HepG2 (cell line): ENCODE data around the gene ZNF546. TPM values are rescaled to one million over a fixed set of nuclear protein-coding genes. Genes with fewer than 3 reads are reported as not detected.
"Not testable (repeated sequence)": the region's sequence is repeated elsewhere in the genome, so short reads cannot be mapped to it uniquely, and the experiment has no call there.

Experiments
- ATAC-seq: fragments of 200-7000 bp; cut with Tn5 transposase; 3 replicates; pipeline ENCODE4 v1.9.1; 2020; ENCODE audit warnings: mild to moderate bottlenecking, moderate library complexity
- BruUV-seq: library from RNA; stranded (reverse); fragments of 400-500 nt; replicated peaks from 2 replicates; lab custom pipeline; 2021; lab: Mats Ljungman, UMichigan
- CTCF ChIA-PET: fragments of 300-600 bp; formaldehyde crosslinking; extraction: SDS; loops from one replicate; lab custom pipeline; 2021; ENCODE audit warnings: low total read pairs, inconsistent platforms, low intra/inter-chr PET ratio; lab: Yijun Ruan, JAX
- POLR2A ChIA-PET: fragments of 350-600 bp; sonication (Branson Sonifier 250); formaldehyde crosslinking; loops from one replicate; lab custom pipeline; 2020; ENCODE audit warnings: antibody characterized with exemption, inconsistent platforms; lab: Yijun Ruan, JAX
- DNase-seq: peaks from one replicate; pipeline ENCODE4 v3.0.0-alpha.2; 2015; ENCODE audit warnings: low spot score
- FAIRE-seq: peaks from 3 replicates; lab custom pipeline; 2011; peaks lifted over from hg19 to GRCh38; lab: Jason Lieb, UNC
- H2AFZ ChIP-seq: one replicate; pipeline ENCODE4 v1.6.1; 2011; ENCODE audit warnings: low read length, inconsistent platforms
- H3K27ac ChIP-seq: fragments of 300-600 bp; 3 replicates; pipeline ENCODE4 v1.8.0; 2011; ENCODE audit warnings: mixed run types, mild to moderate bottlenecking, mixed read lengths, low read length, inconsistent platforms; ENCODE audit not compliant: insufficient read depth; ENCODE audit errors: extremely low read length
- H3K27me3 ChIP-seq, 2 experiments: fragments of 200-600 bp in 1 of 2; 2 replicates in 1 of 2; 3 replicates in 1 of 2; pipeline versions ENCODE4 v1.6.0 to v1.8.0; 2011; ENCODE audit warnings: low read length in 2 of 2, mild to moderate bottlenecking in 2 of 2, moderate library complexity in 2 of 2, inconsistent platforms in 1 of 2; ENCODE audit not compliant: insufficient read depth in 2 of 2, control insufficient read depth in 1 of 2
- H3K36me3 ChIP-seq, 2 experiments: fragments of 200-600 bp in 1 of 2; replicated peaks in 1 of 2; 2 replicates in 1 of 2; 3 replicates in 1 of 2; pipeline versions ENCODE4 v1.5.1 to v1.8.0; 2011; ENCODE audit warnings: low read length in 2 of 2, inconsistent platforms in 1 of 2; ENCODE audit not compliant: insufficient read depth in 2 of 2, control insufficient read depth in 1 of 2
- H3K4me1 ChIP-seq: 2 replicates; pipeline ENCODE4 v1.5.1; 2012; ENCODE audit warnings: low read length, inconsistent platforms; ENCODE audit not compliant: insufficient read depth
- H3K4me2 ChIP-seq: 2 replicates; pipeline ENCODE4 v1.6.0; 2011; ENCODE audit warnings: low read depth, low read length, inconsistent platforms
- H3K4me3 ChIP-seq, 3 experiments: fragments of 200-600 bp in 1 of 3; sonication (generic), shearing (Covaris generic) in 1 of 3; replicated peaks in 1 of 3; 2 replicates each; pipeline ENCODE4 v1.5.1; 2011 to 2016; ENCODE audit warnings: low read length in 3 of 3, inconsistent platforms in 2 of 3, low read depth in 2 of 3, mild to moderate bottlenecking in 2 of 3, control low read depth in 1 of 3, mixed read lengths in 1 of 3; ENCODE audit not compliant: insufficient read depth in 1 of 3
- H3K79me2 ChIP-seq: one replicate; pipeline ENCODE4 v1.6.1; 2011; ENCODE audit warnings: low read length, inconsistent platforms; ENCODE audit not compliant: insufficient read depth
- H3K9ac ChIP-seq: 2 replicates; pipeline ENCODE4 v1.6.0; 2011; ENCODE audit warnings: mild to moderate bottlenecking, low read depth, low read length, inconsistent platforms; ENCODE audit not compliant: insufficient read depth
- H3K9me3 ChIP-seq: 2 replicates; pipeline ENCODE4 v1.5.1; 2012; ENCODE audit warnings: mild to moderate bottlenecking, low read length
- H4K20me1 ChIP-seq: 2 replicates; pipeline ENCODE4 v1.6.0; 2011; ENCODE audit warnings: inconsistent platforms, mild to moderate bottlenecking, low read length, moderate library complexity; ENCODE audit not compliant: insufficient read depth
- WGBS: methylation state at CpG from one replicate; pipeline ENCODE4 v1.1.6; 2017; ENCODE audit warnings: low lambda C conversion rate; 5-methylcytosine and 5-hydroxymethylcytosine counted together
- in situ Hi-C: cut with HindIII; loops from 2 replicates; pipeline ENCODE4 v1.10.0; 2017; ENCODE audit warnings: low pct_unique_long_range_greater_than_20kb; ENCODE audit not compliant: extremely low pct_ligation_motif_present
- intact Hi-C: fragments of 100-400 bp; cut with micrococcal nuclease; formaldehyde crosslinking; loops from one replicate; pipeline ENCODE4 v1.10.0; 2022; ENCODE audit not compliant: unreplicated experiment
- polyA plus RNA-seq, 8 experiments: library from polyadenylated mRNA; depleted of rRNA in 3 of 8; stranded (reverse) in 7 of 8; unstranded in 1 of 8; fragments of >200 nt; fragmentation: Illumina TruSeq in 4 of 8; extraction: Trizol in 4 of 8; gene quantifications; 2 replicates each; pipeline versions ENCODE4 v1.2.1 to v1.2.3, GENCODE V29; 2011 to 2016; ENCODE audit warnings: low read depth in 4 of 8, missing spikeins in 1 of 8, mixed read lengths in 1 of 8; ENCODE audit not compliant: insufficient read depth in 1 of 8
- total RNA-seq, 5 experiments: library from RNA; depleted of rRNA; stranded (reverse); fragments of >200 nt; fragmentation: Illumina TruSeq; extraction: Trizol; gene quantifications; 2 replicates each; pipeline ENCODE4 v1.2.3, GENCODE V29; 2016; ENCODE audit warnings: low read depth in 1 of 5

Gene ZNF546
- total and polyA plus RNA-seq, 2 of the 13 experiments (the other 11 are each of a cell fraction or from before 2014, with no cell fraction given), result 2.2 to 4.1 TPM

- BruUV-seq, DNase-seq, intact Hi-C loops, CTCF ChIA-PET, H2AFZ ChIP-seq, H3K4me1 ChIP-seq, H3K9ac ChIP-seq, H3K27ac ChIP-seq, in situ Hi-C loops, H3K4me2 ChIP-seq, H3K27me3 ChIP-seq, H3K9me3 ChIP-seq, H3K79me2 ChIP-seq, FAIRE-seq, POLR2A ChIA-PET, H3K4me3 ChIP-seq, H3K36me3 ChIP-seq, ATAC-seq, H4K20me1 ChIP-seq: not testable (repeated sequence)
- WGBS, result 76% methylated on average over 5 of the region's 5 CpGs
Observed at GRCh38 chr19:39957886-39958285, 39.0 kb upstream of the ZNF546 start.

GRCh38 chr19:39958942-39959341 is 37.9 kb upstream of the ZNF546 start:
- H3K36me3 ChIP-seq, H3K9me3 ChIP-seq, ATAC-seq, H3K4me1 ChIP-seq, H3K9ac ChIP-seq, CTCF ChIA-PET, H2AFZ ChIP-seq, DNase-seq, H3K4me3 ChIP-seq, H3K4me2 ChIP-seq, H3K27me3 ChIP-seq, FAIRE-seq, H3K27ac ChIP-seq, intact Hi-C loops, in situ Hi-C loops, H3K79me2 ChIP-seq, BruUV-seq, H4K20me1 ChIP-seq: not testable (repeated sequence)
- POLR2A ChIA-PET, result interaction anchor here (1.1 kb wide), 1 partner anchor 15 kb away, joined by 4 read pairs; no protein-coding TSS in a partner anchor
- WGBS, result 71% methylated on average over 3 of the region's 3 CpGs

- FAIRE-seq, H3K27me3 ChIP-seq, H3K9me3 ChIP-seq, H3K4me3 ChIP-seq, H3K79me2 ChIP-seq, H3K4me2 ChIP-seq, BruUV-seq, CTCF ChIA-PET, H3K27ac ChIP-seq, ATAC-seq, intact Hi-C loops, H3K36me3 ChIP-seq, H4K20me1 ChIP-seq, H3K9ac ChIP-seq, in situ Hi-C loops, DNase-seq, H3K4me1 ChIP-seq, H2AFZ ChIP-seq: not testable (repeated sequence)
- POLR2A ChIA-PET, result interaction anchor here (1.1 kb wide), 1 partner anchor 15 kb away, joined by 4 read pairs; no protein-coding TSS in a partner anchor
- WGBS, result 76% methylated on average over 13 of the region's 13 CpGs
Observed at GRCh38 chr19:39959407-39959806, 37.5 kb upstream of the ZNF546 start.
